Stimulated activated naive CD4-positive, alpha-beta T cell treated with Interleukin-2 at 50 U/mL for 16 hours (primary cell): ENCODE results near the gene SLC8A1.

Experiments
- DNase-seq: peaks from one replicate; lab custom pipeline; 2025; lab: John Stamatoyannopoulos, UW

The SLC8A1 gene

DNA sequence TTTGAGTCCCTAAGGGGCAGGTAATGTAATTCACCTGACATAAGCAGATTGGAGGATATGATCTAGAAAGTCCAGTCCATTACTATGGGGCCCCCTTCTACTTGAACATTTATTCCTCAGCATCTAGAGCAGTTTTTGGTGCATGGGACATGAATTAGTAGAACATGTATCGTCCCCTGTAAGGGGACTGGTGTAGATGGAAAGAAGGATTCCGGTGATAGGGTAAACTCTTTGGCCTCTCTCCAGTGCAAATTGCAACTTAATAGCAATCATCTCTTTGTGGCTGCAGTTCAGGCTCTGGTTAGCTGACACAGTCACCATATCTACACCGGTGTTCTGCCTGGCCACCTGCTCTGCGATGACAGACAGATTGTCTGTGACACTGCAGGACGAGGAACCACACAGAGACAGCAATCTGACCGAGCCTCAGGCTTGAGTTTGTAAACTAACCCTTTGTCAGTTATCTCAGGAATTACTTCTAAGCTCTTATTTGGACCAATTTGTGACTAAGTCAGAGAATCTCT is 6.4 kb upstream of the SLC8A1 start:
- no peak for DNase-seq

DNA sequence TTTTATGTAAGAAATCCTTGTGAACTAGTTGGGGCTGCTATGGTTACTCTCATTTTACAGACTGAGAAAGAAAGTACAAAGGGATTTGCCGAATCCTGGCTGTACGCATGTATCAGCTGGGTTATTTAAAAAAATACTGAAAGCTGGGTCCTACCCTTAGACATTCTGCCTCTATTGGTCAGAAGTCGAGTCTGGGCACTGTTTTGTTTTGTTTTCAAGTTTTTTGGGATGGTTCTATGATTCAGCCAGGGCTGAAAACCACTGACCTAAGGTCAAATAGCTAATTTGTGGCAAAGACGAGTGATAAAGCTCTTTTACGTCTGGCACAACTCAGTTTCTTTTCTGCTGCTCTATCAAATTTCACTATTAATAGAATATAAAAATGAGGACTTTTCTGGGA is 5.9 kb upstream of the SLC8A1 start:
- DNase-seq, result no peak

DNA sequence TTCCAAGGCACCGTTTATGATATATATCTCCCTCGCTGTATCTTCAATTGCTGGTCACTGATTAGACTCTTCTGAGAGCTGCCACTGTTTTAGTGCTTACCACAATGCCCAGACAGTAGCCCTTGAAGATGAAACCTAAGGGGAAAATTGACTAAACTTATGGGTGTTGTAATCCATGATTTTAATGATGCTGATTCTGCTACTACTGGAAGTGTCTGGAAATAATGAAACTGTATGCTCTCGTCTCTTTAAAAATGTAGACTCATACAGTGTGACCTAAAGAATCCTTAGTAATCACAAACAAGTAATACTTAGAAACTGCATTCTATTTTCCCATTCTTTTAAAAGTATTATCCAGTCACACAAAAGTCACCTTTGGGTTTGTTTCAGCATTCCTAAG is 5.5 kb upstream of the SLC8A1 start:
- no peak for DNase-seq

DNA sequence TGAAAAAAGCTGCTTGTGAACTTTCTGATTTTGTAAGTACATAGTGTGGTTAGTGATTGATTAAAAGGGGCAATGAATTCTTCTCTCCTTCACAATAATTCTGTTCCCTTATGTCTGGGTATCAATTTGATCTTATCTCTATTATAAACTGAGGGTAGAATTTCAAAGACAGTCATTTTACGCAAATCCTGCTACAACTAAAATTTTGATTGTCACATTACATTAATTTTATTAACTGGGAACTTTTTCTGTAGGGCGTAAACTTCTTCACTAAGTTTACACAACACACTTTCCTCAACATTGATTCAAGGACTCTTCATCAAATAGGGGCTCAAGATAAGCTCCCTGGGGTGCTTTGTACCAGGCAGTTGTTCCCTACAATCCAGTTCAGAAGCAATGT is 5.0 kb upstream of the SLC8A1 start:
- no peak for DNase-seq

DNA sequence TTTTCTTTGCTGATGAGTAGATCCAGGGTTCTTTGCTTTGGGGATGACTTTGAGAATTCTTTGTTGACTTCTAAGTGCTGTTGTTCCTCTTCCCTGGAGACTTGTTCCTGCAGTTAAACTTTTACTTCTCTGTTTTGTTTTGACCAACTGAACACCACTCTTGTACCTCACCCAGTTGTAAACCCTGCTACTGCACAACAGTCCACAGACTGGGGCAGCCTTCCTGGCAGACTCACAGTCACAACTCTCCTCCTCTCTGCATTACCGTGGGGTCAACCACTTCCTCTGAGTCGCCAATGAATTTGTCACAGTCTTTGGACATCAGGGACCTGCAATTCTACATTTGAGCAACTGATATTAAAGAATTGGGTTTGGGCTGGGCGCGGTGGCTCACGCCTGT is 3.8 kb upstream of the SLC8A1 start:
- DNase-seq, result no peak

DNA sequence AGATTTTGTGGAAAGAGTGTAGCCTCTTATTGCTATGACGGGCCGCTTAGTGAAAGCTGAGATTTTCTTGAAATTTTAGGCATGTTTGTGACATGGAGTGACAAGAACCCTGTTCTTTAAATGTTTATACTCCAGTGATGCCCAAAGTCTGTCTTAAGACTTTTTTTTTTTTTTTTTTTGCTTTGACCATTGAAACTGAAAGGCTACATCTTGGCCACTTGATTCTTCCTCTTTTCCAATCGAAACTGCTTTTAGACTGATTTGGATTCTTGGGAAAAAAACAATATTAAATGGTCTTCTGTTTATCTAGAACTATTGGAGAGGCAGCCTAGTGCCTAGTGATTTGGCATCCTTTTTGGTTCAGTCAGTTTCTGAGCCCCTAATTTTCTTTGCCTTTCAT is 2.4 kb upstream of the SLC8A1 start:
- DNase-seq, result no peak

DNA sequence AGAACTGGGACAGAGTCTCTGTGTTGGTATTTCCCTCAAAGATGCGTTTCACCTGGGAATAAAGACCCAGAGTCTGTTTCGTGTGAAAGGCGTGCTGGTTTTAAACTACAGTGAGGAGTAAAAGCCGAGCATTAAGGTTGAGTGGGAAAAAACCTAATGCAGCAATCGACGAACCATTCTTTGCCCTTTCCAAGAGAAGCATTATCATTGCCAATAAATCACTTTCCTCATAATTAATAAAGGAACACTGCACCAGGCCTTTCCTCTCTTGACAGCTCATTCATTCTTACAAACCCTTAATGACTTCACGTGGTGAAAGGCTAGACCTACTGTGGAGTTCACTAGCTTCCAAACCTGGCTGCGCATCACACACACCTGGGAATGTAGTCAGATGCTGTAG is 896 bp upstream of the SLC8A1 start:
- no peak for DNase-seq

DNA sequence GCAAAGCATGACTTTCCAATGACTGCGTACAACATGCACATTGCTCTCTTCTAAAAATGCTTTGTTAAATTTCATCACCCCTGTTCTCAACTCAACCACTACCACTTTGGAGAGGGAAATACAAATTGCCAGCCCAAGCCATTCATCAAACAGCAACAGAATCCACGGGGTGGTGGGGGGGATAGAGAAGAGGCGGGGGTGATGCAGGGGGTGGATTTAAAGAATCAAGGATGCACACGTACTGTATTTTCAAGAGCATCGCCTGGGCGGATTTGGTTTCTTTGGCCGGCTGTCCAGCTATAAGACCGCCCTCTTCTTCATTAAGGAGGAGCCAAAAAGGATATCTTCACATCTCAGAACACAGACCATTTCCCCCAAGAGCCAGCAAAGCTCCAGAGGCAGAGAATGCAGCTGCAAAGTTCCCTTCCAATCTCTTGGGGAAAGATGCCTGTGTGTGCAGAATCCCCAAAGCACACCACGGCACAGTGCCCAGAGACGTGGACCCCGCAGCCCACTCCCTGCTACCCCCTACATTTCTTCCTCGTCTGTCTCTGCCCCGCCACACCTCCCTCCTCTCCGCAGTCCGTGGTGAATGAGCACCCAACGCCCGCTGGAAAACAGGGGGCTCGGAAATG is 977 bp downstream of the SLC8A1 start:
- DNase-seq, result no peak

DNA sequence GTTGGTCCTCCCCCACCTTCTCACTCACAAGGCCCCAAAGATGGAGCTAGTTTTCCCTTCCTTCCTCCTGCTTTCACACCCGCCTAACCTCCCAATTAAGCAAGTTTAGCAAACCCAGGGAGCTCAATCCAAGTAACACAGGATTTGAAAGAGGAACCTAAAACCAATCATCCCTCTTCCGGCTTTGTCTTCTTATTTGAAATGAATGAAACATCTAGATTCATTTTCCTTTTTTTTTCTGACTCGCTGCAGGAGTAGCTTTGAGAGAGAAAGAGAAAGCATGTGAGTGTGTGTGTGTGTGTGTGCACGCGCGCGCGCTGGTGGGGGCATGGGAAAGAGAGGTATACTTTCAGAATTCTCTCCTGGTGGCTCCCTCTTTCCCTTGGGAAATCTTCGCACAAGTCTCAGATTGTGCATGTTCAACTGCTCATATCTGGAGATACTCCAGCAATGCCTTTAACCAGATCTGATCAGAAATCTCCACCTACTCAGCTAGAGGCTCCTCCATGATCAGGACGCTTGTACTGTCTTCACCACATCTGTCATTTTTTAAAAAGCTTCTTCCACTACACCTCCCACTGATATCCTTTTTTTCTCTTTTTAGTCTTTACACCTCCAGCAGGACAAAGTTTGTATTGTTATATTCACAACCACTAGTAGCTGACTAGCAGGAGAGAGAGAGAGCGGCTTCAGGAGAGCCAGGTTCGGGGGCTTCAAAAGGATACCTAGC is 1.7 kb downstream of the SLC8A1 start:
- no peak for DNase-seq

DNA sequence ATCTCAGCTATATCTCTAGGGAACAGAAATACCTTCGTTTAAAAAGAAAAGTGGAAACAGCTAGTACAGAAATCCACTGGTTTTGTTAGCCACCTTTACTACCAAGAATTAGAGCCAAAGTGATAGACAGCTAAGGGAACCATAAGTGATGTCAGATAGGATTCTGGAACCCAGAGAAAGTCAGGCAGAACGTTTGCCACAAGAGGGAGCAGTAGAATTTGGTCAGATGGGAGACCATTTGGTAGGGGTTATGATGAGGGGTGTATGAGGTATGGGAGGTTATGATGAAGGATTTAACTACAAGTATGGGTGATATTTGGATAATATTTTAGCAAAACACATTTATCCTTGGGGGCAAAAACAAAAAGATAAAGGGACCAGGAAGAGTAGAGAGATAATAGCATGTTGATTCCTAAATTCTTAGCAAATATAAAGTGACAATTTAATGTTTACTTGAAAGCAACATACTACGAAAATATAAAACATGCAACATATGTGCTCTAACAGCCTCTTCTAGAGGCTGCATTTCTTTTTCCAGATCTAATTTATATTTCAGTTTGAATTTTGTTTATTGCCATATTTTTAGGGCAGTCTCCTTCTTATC is 3.3 kb downstream of the SLC8A1 start:
- DNase-seq, result no peak

DNA sequence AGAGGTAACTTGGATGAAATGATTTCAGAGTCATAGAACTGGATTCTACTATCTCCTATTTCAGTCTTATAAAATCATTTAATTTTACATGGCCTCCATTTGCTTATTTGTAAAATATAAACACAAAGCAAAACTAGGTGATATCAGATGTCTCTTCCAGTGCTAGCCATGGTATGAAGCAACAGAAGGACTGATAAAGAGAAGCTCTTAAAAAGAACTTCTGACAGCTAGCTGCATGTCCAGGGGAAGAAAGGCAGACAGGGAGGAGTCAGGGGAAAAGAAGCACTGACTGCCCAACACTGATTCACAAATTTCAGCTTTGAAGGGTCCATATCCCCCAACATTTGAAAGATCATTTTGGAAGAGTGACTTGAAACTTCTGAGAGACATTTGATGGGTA is 6.4 kb downstream of the SLC8A1 start:
- no peak for DNase-seq

DNA sequence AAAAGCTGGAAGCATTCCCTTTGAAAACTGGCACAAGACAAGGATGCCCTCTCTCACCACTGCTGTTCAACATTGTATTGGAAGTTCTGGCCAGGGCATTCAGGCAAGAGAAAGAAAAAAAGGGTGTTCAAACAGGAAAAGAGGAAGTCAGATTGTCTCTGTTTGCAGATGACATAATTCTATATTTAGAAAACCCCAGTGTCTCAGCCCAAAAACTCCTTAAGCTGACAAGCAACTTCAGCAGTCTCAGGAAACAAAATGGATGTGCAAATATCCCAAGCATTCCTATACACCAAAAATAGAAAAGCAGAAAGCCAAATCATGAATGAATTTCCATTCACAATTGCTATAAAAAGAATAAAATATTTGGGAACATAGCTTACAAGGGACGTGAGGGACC is 11.1 kb downstream of the SLC8A1 start:
- no peak for DNase-seq

DNA sequence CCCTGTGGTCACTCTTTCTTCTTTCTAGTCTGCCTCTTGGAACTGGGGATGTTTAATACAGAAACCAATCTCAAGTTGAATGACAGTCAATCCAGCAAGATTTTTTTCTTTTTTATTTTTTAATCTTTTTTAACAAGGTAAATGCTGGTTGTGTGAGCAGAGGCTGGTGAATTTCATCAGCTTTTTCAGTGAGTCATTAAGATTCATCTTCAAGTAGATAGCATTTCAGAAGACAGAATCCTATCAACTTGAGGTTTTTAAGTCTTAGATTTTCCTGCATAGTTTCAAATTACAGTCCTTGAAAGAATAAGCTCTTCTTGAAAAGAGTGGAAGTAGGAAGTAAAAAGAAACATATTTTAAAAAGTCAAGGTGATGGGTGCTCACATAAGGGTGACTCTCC is 12.4 kb downstream of the SLC8A1 start:
- DNase-seq, result no peak

DNA sequence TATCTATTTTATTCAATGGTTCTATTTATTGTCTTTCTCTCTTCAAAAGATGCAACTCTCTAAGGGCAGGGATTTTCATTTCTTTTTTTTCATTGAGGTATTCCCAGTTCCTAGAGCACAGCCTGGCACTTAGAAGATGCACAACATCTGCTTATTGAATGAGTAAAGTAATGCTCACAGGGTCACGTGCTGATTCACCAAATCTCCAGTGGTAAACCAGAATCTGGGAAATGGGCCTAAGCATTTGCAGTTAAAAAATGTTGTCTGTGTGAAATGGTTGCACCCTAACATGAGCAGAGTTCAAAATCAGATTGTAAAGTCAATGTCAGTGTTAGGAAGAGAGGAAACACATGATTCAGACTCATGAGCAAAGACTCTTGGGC is 15.8 kb downstream of the SLC8A1 start:
- DNase-seq, result no peak

DNA sequence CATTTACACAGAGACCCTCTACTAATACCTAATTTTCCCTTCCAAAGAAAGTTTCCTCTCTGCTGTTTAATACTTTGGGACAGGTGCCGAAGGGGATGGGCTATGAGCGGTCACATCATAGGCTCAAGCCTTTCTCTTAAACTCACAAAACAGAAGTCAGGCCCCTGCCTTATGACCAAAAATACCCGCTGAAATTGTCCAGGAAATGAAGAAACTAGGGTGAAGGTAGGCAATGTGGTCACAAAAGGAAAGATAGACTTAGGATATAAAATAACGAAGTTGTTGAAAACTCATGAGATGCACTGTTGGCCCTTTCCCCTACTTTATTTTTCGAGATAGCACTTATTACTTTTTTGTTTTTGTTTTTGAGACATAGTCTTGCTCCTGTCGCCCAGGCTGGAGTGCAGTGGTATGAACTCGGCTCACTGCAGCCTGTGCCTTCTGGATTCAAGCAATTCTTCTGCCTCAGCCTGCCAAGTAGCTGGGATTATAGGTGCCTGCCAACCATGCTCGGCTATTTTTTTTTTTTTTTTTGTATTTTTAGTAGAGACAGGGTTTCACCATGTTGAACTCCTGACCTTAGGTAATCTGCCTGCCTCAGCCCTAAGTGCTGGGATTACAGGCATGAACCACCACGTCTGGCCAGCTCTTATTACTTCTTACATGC is 16.3 kb downstream of the SLC8A1 start:
- no peak for DNase-seq

DNA sequence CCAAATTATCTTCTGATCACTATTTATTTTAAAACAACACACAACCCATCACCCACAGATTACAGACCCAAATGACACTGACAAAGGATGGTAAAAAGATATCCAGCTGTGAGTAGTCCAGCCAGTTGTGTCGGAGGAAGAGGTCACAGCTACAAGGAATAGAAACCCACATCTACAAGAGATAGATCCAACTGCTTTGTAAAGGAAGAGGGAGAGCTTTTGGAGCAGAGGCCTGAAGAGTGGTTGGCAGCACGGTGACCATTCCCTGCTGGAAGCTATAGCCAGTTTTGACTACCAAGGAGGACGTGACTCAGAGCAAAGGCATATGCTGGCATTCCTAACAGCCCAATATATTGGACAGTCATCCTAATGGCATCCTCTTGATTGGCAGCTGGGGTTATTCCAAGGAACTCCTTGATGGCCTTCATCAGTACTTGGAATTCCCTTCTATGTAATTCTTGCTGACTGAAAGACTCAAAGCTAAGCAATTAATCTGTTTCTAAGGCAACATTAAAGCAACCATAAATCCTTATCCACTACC is 17.1 kb downstream of the SLC8A1 start:
- no peak for DNase-seq

DNA sequence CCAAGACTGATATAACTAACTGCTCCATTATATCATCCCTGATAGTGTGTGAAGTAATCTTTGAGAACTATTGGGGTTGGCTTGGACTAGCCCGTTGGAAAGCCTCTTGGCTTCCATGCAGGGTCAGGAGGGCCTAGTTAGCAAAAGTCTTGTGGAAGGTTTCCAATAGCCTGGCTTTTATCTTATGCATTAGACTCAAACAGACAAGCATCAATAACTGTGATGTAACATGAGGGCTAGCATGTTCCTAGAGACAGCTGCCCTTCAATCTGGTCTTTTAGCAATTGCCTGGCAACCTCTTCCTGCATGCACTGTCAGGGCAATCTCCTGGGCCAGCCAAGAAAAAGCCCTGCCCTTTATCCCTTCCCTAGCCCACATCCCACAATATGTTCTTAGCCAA is 18.2 kb downstream of the SLC8A1 start:
- no peak for DNase-seq

DNA sequence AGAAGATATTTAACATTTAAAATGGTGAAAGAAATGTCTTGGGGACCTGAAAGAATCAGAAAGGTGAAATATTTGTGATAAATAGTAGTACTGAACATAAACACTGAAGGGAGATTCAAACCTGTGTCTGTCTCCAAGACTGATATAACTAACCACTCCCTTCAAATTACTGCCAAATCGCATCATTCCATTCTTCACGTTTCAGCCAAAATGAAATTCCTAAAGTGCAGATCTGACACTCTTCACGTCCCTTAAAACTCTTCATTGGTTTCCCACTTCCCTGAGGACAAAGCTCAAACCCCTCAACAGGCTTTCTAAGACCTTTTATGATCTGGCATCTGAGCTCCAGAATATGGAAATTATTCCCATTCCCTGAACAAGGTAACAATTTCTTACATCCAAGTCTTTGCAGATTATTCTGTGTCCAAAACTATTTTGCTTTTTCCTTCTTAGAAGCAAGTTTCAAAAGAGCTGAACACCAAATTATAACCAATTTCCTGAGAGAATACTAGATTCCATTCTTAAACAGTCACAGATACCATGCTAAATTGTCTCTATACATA is 18.9 kb downstream of the SLC8A1 start:
- DNase-seq, result no peak

DNA sequence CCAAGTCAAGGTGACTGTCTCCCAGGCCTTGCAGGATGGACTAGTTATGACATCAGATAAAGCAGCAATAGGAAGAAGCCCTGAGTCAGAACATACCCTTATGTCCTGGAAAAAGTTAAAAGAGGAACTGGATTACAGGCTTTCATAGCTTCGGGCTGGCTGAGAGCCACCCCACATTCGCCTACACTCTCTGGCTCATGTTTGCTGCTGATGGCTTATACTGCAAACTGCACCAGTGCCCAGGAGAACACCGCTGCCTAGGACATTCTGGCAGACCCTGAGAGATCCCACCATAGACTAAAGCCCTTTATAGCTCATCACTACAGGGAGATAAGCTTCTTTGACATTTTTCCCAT is 20.3 kb downstream of the SLC8A1 start:
- DNase-seq, result no peak

DNA sequence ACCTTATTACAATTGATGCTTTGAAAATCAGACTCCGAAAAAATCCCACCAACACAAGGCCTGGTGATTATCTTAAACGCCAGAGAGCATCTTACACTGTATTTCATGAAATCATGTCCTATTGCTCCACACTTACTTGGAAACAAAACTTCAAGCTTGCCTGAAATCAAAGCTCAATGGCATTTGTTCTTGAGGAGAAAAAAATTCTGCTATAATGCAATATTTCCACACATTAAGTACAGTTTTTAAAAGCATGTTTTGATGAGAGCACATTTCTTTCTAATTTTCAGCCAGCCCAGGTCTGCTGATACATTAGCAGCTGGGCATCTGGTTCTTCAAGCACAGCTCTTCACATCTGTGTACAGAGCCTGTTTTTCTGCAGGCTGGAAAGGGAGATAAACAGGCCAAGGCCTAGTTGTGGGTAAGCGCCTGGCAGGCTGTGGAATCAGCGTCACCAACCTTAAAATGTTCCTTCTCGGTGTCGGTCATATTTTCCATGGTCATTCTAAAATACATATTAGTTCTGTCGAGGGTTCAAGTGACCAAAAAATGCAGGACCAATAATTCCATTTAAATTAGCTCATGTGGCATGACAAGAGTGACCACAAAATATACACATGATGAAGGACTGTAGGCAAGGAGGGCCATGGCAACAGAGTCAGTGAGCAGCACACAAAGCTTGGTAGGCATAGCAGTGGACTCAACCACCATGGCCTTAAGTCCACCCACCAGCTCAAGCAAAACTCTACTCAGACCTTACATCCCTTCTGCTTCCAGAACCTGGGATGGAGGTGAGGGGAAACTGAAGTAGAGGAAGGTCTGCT is 20.9 kb downstream of the SLC8A1 start:
- DNase-seq, result no peak

DNA sequence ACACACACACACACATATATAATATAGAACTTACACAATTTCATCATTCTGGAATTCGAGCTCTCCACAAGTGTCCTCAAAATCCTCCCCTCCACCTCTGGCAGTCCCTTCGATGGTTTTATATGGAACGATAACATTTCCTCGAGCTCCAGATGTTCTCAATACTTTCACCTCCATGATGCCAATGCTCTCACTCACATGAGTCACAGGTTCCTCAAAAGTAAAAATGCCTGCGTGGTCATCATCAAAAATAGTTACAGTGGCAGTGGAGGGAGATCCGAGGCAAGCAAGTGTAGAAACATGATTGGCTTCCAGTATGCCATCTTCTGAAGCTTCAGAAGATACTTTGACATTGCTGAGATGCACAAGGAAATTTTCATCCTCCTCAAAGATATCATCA is 23.5 kb downstream of the SLC8A1 start:
- no peak for DNase-seq
